Psoas muscle (tissue), 8 donors: ENCODE results near the gene ADGRG4. TPM values are rescaled to one million over a fixed set of nuclear protein-coding genes. Genes with fewer than 3 reads are reported as not detected.
"Not testable (repeated sequence)": the region's sequence is repeated elsewhere in the genome, so short reads cannot be mapped to it uniquely, and the experiment has no call there.

Experiments used
- ATAC-seq, 4 donors: fragments of 200-7000 bp; cut with Tn5 transposase; one replicate each; pipeline ENCODE4 v1.9.1; 2020; ENCODE audit warnings: moderate library complexity in 3 of 4, mild to moderate bottlenecking in 2 of 4
- DNase-seq, 2 donors: peaks; one replicate each; pipeline ENCODE4 v3.0.0-alpha.2; 2020
- H3K27ac ChIP-seq: fragments of 200-600 bp; one replicate; pipeline ENCODE4 v1.8.0; 2022
- H3K27me3 ChIP-seq, 3 donors: fragments of 200-600 bp in 1 of 3; one replicate each; pipeline versions ENCODE4 v1.6.1 to v1.8.0; 2013 to 2022; ENCODE audit warnings: low read length in 2 of 3, mild to moderate bottlenecking in 2 of 3, moderate library complexity in 1 of 3; ENCODE audit not compliant: insufficient read depth in 3 of 3
- H3K36me3 ChIP-seq, 2 donors: fragments of 200-600 bp in 1 of 2; one replicate each; pipeline versions ENCODE4 v1.6.1 to v1.8.0; 2013 to 2022; ENCODE audit warnings: low read depth in 1 of 2, mild to moderate bottlenecking in 1 of 2, moderate library complexity in 1 of 2; ENCODE audit not compliant: insufficient read depth in 1 of 2
- H3K4me1 ChIP-seq: fragments of 200-600 bp; one replicate; pipeline ENCODE4 v1.8.0; 2022
- H3K4me3 ChIP-seq: fragments of 200-600 bp; one replicate; pipeline ENCODE4 v1.8.0; 2022; ENCODE audit warnings: mild to moderate bottlenecking
- H3K9me3 ChIP-seq: fragments of 200-600 bp; one replicate; pipeline ENCODE4 v1.8.0; 2022
- CTCF ChIP-seq: fragments of 200-600 bp; IDR thresholded peaks from one replicate; pipeline ENCODE4 v1.8.0; 2022; ENCODE audit warnings: antibody characterized with exemption
- WGBS, 3 donors: extraction: QIAGEN DNeasy Blood & Tissue Kit; methylation state at CpG; one replicate each; pipeline versions ENCODE4 v1.1.6 to v1.1.7; 2013; 5-methylcytosine and 5-hydroxymethylcytosine counted together
- intact Hi-C, 2 donors: fragments of 100-400 bp; cut with DNase I; formaldehyde crosslinking; loops; one replicate each; pipeline versions ENCODE4 v1.11.0 to v1.14.2; 2022
- polyA plus RNA-seq, 3 donors: library from polyadenylated mRNA; stranded (reverse); fragments of 200-250 nt; gene quantifications; one replicate each; pipeline ENCODE4 v1.2.3, GENCODE V29; 2013
- total RNA-seq, 4 donors: library from RNA; stranded (reverse); fragmentation: NEBNext Ultra II Directional in 2 of 4; extraction: Animal tissue kit (Norgen Biotek cat#: 25700) in 2 of 4; gene quantifications; one replicate each; pipeline versions ENCODE4 v1.2.1 to v1.2.4, GENCODE V29; 2021 to 2023
- donor health status: healthy with polysubstance abuse.
- donor health status: DM: no; HTN: no; CAD: no; lungs with moderate emphysema.
- donor health status: Bipolar disorder and iron deficiency.
- donor health status: healthy.
- donor health status: DM: yes; HTN: yes; CAD: no.
- donor health status: DM: no; HTN: no; CAD: no.
- donor health status: DM: no; HTN: no; CAD: no.
- donor health status: DM: yes; HTN: yes; CAD: no.

ADGRG4 gene
- total and polyA plus RNA-seq, 7 donors, result 0.05 to 0.12 (median 0.06) TPM; not detected in 4

GRCh38 chrX:136431625-136432024 is 130.9 kb downstream of the ADGRG4 start:
- ATAC-seq (no peak), DNase-seq (no peak)
- H3K4me1 ChIP-seq, result no peaks in the 10 kb centered on the region
- TF ChIP-seq CTCF, result no peak
- no peak overlapping the region for H3K27ac ChIP-seq
- WGBS, 3 donors, result 48 to 87% (median 54%) methylated on average over 1 of the region's 1 CpG
- H3K36me3 ChIP-seq, result no peaks in the 10 kb centered on the region
- no peak overlapping the region for H3K4me3 ChIP-seq
- H3K9me3 ChIP-seq, result no peaks in the 10 kb centered on the region
- intact Hi-C loops, result no loop called here
- peaks cover 0 to 4% (median 0%) of the 10 kb centered on the region in 3 donors for H3K27me3 ChIP-seq

- no peak overlapping the region for H3K27ac ChIP-seq
- intact Hi-C loops, result no loop called here
- H3K9me3 ChIP-seq, result no peaks in the 10 kb centered on the region
- peaks cover 0 to 4% (median 0%) of the 10 kb centered on the region in 3 donors for H3K27me3 ChIP-seq
- H3K36me3 ChIP-seq, result no peaks in the 10 kb centered on the region
- H3K4me3 ChIP-seq, result no peak overlapping the region
- no peaks in the 10 kb centered on the region for H3K4me1 ChIP-seq
- ATAC-seq, result no peak
- no peak for DNase-seq
- no peak for TF ChIP-seq CTCF
- 48 to 86% (median 61%) methylated on average over 2 of the region's 2 CpGs for WGBS, 3 donors
Measured at GRCh38 chrX:136437774-136438173, 137.0 kb downstream of the ADGRG4 start.

DNA sequence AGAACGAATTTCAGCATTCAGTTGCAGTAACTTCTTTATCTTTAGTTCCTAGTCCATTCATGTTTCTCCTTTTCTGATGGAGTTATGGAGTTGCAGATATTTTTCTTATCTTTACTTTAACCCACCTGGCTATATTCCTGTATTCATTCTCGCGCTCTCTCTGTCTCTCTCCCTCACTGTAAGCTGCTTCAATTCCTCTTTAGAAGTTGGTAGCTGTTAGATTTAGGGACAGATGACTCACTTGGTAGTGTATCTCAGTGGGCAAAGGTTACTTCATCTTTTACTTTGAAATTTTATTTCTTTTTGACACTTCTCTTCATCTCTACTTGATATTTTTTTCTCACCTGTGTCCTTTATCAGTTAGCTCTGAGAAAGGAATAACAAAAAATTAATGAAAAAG is 137.4 kb downstream of the ADGRG4 start:
- Histone ChIP-seq H3K27ac (no peak overlapping the region), H3K4me1 (no peaks in the 10 kb centered on the region), H3K9me3 (no peaks in the 10 kb centered on the region), H3K27me3 (peaks cover 0 to 4% (median 0%) of the 10 kb centered on the region in 3 donors), H3K36me3 (no peaks in the 10 kb centered on the region), H3K4me3 (no peak overlapping the region)
- intact Hi-C loops, result no loop called here
- TF ChIP-seq CTCF, result no peak
- DNase-seq, result no peak
- ATAC-seq, result no peak
- WGBS, 3 donors, result 70 to 90% (median 89%) methylated on average over 3 of the region's 3 CpGs

DNA sequence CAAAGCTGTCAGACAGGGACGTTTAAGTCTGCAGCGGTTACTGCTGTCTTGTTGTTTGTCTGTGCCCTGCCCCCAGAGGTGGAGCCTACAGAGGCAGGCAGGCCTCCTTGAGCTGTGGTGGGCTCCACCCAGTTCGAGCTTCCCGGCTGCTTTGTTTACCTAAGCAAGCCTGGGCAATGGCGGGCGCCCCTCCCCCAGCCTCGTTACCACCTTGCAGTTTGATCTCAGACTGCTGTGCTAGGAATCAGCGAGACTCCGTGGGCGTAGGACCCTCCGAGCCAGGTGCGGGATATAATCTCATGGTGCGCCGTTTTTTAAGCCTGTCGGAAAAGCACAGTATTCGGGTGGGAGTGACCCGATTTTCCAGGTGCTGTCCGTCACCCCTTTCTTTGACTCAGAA is 144.9 kb downstream of the ADGRG4 start:
- 86 to 100% (median 90%) methylated on average over 7 to 15 of the region's 18 CpGs for WGBS, 3 donors
- H3K4me3 ChIP-seq, H3K9me3 ChIP-seq, intact Hi-C loops, H3K27ac ChIP-seq, H3K36me3 ChIP-seq, H3K4me1 ChIP-seq, H3K27me3 ChIP-seq, ATAC-seq, DNase-seq: not testable (repeated sequence)

DNA sequence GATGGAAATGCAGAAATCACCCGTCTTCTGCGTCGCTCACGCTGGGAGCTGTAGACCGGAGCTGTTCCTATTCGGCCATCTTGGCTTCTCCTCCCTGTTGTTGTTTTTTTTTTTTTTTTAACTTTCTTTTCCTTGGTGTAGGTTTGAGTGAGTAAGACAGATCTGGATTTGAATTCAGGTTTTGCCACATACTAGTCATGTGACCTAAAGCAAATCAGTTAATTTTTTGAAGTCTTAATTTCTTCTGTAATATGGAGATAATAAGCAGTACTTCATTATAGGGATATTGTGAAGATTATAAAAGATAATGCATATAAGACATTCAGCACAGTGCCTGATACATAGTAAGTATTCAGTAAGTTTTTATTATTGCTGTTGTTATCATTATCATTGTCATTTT is 145.4 kb downstream of the ADGRG4 start:
- Histone ChIP-seq H3K27ac (no peak overlapping the region), H3K27me3 (peaks cover 0 to 5% (median 0%) of the 10 kb centered on the region in 3 donors), H3K4me3 (no peak overlapping the region), H3K36me3 (no peaks in the 10 kb centered on the region), H3K9me3 (no peaks in the 10 kb centered on the region), H3K4me1 (no peaks in the 10 kb centered on the region)
- ATAC-seq, result no peak
- 91 to 95% (median 92%) methylated on average over 4 to 6 of the region's 6 CpGs for WGBS, 3 donors
- no peak for DNase-seq
- no peak for TF ChIP-seq CTCF
- intact Hi-C loops, result no loop called here
